ENCODE results near the gene YPEL4. TPM values are rescaled to one million over a fixed set of nuclear protein-coding genes. Genes with fewer than 3 reads are reported as not detected.
"Not testable (repeated sequence)": the region's sequence is repeated elsewhere in the genome, so short reads cannot be mapped to it uniquely, and the experiment has no call there.

YPEL4 gene
- total RNA-seq, 4 donors from 2014 or later: 0.31 to 0.68 (median 0.49) TPM

DNA sequence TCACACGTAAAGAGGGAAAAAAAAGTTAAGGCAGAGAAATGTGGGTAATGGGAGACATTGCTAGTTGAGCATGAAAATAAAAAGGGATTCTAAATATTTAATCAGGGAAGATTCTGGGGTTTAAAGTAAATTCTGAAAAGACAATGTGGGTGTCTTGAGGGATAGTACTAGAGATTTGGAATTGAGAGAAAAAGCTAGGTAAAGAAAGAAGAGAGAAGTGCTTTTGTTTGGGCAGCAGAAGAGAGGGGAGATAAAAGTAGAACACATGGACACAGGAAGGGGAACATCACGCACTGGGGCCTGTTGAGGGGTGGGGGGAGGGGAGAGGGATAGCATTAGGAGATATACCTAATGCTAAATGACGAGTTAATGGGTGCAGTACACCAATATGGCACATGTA, 3.5 kb upstream of the YPEL4 start:
- DNase-seq: no peak
- ATAC-seq: no peak
- no peak overlapping the region for H3K27ac ChIP-seq
- H3K9me3 ChIP-seq: no peaks in the 10 kb centered on the region
- in situ Hi-C loops (cut with MboI; ENCODE audit: low sequenced_read_pairs in 4 of 4) (loop anchor here in 1 of 4 donors (25.0 kb wide), 1 partner anchor 934 kb away; the partner anchor contains the start of genes LPXN and ZFP91), intact Hi-C loops (cut with DNase I; ENCODE audit: low total_unique reads) (no loop called here)
- peaks cover 9 to 12% of the 10 kb centered on the region in 2 donors for H3K4me1 ChIP-seq
- no peak overlapping the region for H3K4me3 ChIP-seq
- H3K36me3 ChIP-seq: no peaks in the 10 kb centered on the region
- no peak for TF ChIP-seq POLR2A (IDR thresholded peaks at IDR 0.05)
- H3K27me3 ChIP-seq: peaks cover 20 to 27% (median 20%) of the 10 kb centered on the region in 3 donors

DNA sequence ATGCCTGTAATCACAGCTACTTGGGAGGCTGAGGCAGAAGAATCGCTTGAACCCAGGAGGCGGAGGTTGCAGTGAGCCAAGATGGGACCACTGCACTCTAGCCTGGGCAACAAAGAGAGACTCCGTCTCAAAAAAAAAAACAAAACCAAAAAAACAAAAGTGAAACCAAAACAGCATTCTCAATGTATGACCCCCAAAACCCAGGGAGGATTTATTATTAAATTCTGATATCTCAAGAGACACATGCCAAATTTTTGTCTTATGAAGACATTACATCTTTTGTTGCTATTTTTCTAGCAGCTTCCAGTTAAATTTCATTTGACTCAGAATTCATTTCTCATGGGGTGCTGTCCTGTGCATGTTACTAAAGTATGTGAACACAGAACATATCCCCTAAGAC, 3.0 kb upstream of the YPEL4 start:
- intact Hi-C loops (cut with DNase I; ENCODE audit: low total_unique reads): no loop called here
- ATAC-seq: no peak
- Histone ChIP-seq H3K36me3 (no peaks in the 10 kb centered on the region), H3K27ac (no peak overlapping the region), H3K4me1 (peaks cover 7 to 10% of the 10 kb centered on the region in 2 donors), H3K9me3 (no peaks in the 10 kb centered on the region), H3K4me3 (no peak overlapping the region), H3K27me3 (peaks cover 25 to 32% (median 26%) of the 10 kb centered on the region in 3 donors)
- DNase-seq: no peak
- in situ Hi-C loops (cut with MboI; ENCODE audit: low sequenced_read_pairs in 4 of 4): loop anchor here in 1 of 4 donors (25.0 kb wide), 1 partner anchor 935 kb away; the partner anchor contains the start of genes LPXN and ZFP91
- TF ChIP-seq, protein P1, sequence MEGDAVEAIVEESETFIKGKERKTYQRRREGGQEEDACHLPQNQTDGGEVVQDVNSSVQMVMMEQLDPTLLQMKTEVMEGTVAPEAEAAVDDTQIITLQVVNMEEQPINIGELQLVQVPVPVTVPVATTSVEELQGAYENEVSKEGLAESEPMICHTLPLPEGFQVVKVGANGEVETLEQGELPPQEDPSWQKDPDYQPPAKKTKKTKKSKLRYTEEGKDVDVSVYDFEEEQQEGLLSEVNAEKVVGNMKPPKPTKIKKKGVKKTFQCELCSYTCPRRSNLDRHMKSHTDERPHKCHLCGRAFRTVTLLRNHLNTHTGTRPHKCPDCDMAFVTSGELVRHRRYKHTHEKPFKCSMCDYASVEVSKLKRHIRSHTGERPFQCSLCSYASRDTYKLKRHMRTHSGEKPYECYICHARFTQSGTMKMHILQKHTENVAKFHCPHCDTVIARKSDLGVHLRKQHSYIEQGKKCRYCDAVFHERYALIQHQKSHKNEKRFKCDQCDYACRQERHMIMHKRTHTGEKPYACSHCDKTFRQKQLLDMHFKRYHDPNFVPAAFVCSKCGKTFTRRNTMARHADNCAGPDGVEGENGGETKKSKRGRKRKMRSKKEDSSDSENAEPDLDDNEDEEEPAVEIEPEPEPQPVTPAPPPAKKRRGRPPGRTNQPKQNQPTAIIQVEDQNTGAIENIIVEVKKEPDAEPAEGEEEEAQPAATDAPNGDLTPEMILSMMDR (IDR thresholded peaks at IDR 0.05 in 4 of 5, conservative IDR thresholded peaks at IDR 0.05 in 1 of 5): no peak
- no peak for TF ChIP-seq POLR2A (IDR thresholded peaks at IDR 0.05)

GRCh38 chr11:57652230-57652629, 2.5 kb upstream of the YPEL4 start:
- DNase-seq; H3K4me3 ChIP-seq; ATAC-seq; intact Hi-C loops (cut with DNase I; ENCODE audit: low total_unique reads); H3K4me1 ChIP-seq; H3K9me3 ChIP-seq; H3K36me3 ChIP-seq; H3K27ac ChIP-seq: not testable (repeated sequence)
- in situ Hi-C loops (cut with MboI; ENCODE audit: low sequenced_read_pairs in 4 of 4): loop anchor here in 1 of 4 donors (25.0 kb wide), 1 partner anchor 935 kb away; the partner anchor contains the start of genes LPXN and ZFP91
- peaks cover 29 to 37% (median 30%) of the 10 kb centered on the region in 3 donors for H3K27me3 ChIP-seq

GRCh38 chr11:57651408-57651807, 1.7 kb upstream of the YPEL4 start:
- H3K36me3 ChIP-seq: no peaks in the 10 kb centered on the region
- peaks cover 5 to 7% of the 10 kb centered on the region in 2 donors for H3K4me1 ChIP-seq
- no peak overlapping the region for H3K27ac ChIP-seq
- no peak overlapping the region for H3K4me3 ChIP-seq
- ATAC-seq (no peak), DNase-seq (no peak)
- no peak for TF ChIP-seq POLR2A (IDR thresholded peaks at IDR 0.05)
- TF ChIP-seq, protein P1 (IDR thresholded peaks at IDR 0.05 in 4 of 5, conservative IDR thresholded peaks at IDR 0.05 in 1 of 5): no peak
- in situ Hi-C loops (cut with MboI; ENCODE audit: low sequenced_read_pairs in 4 of 4): loop anchor here in 1 of 4 donors (25.0 kb wide), 1 partner anchor 936 kb away; the partner anchor contains the start of genes LPXN and ZFP91
- intact Hi-C loops (cut with DNase I; ENCODE audit: low total_unique reads): no loop called here
- no peaks in the 10 kb centered on the region for H3K9me3 ChIP-seq
- H3K27me3 ChIP-seq: peaks cover 36 to 45% (median 38%) of the 10 kb centered on the region in 3 donors

DNA sequence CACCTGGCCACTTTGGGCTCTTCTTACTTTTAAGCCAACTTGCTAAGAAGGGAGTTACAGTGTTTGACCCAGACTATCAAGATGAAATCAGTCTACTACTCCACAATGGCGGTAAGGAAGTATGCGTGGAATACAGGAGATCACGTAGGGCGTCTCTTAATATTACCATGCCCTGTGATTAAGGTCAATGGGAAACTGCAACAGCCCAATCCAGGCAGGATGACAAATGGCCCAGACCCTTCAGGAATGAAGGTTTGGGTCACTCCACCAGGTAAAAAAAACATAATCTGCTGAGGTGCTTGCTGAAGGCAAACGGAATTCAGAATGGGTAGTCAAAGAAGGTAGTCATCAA, 1.0 kb upstream of the YPEL4 start:
- intact Hi-C loops (cut with DNase I; ENCODE audit: low total_unique reads): no loop called here
- H3K4me1 ChIP-seq: peaks cover 7 to 9% of the 10 kb centered on the region in 2 donors

More for the DNA sequence above, 1.0 kb upstream of the YPEL4 start:
- in situ Hi-C loops (cut with MboI; ENCODE audit: low sequenced_read_pairs in 4 of 4): loop anchor here in 1 of 4 donors (25.0 kb wide), 1 partner anchor 937 kb away; the partner anchor contains the start of genes LPXN and ZFP91
- no peaks in the 10 kb centered on the region for H3K36me3 ChIP-seq
- ATAC-seq (no peak), DNase-seq (no peak)
- no peaks in the 10 kb centered on the region for H3K9me3 ChIP-seq
- TF ChIP-seq, protein P1 (IDR thresholded peaks at IDR 0.05 in 4 of 5, conservative IDR thresholded peaks at IDR 0.05 in 1 of 5): no peak
- TF ChIP-seq POLR2A (IDR thresholded peaks at IDR 0.05): no peak
- H3K27me3 ChIP-seq: peaks cover 43 to 52% (median 45%) of the 10 kb centered on the region in 3 donors
- no peak overlapping the region for H3K4me3 ChIP-seq
- H3K27ac ChIP-seq: no peak overlapping the region
